Naive thymus-derived CD4-positive, alpha-beta T cell (primary cell): Measurements from ENCODE around the gene ARHGAP21. TPM values are rescaled to one million over a fixed set of nuclear protein-coding genes. Genes with fewer than 3 reads are reported as not detected.

Experiments
- ATAC-seq: fragments of 150-1000 bp; cut with Tn5 transposase; 2 replicates; pipeline ENCODE4 v1.10.0; 2021; ENCODE audit warnings: mild to moderate bottlenecking, moderate library complexity
- CTCF ChIA-PET: fragments of 350-600 bp; sonication (Branson Sonifier 250); formaldehyde crosslinking; loops from one replicate; lab custom pipeline; 2021; ENCODE audit warnings: antibody characterized with exemption; lab: Charles Lee
- POLR2A ChIA-PET: fragments of 350-600 bp; sonication (Branson Sonifier 250); formaldehyde crosslinking; loops from one replicate; lab custom pipeline; 2021; ENCODE audit warnings: antibody characterized with exemption, inconsistent platforms; lab: Charles Lee
- DNase-seq, 9 donors: peaks; one replicate each; pipeline versions ENCODE4 v3.0.0 to v3.0.0-alpha.2; 2020 to 2022; ENCODE audit warnings: mixed read lengths in 1 of 9
- H3K27ac ChIP-seq: one replicate; pipeline ENCODE4 v1.7.0; 2013; ENCODE audit warnings: mild to moderate bottlenecking, low read depth, low read length, moderate library complexity
- H3K27me3 ChIP-seq, 2 donors: one replicate each; pipeline ENCODE4 v1.7.0; 2013; ENCODE audit warnings: low read length in 2 of 2, mild to moderate bottlenecking in 2 of 2, moderate library complexity in 2 of 2; ENCODE audit not compliant: control insufficient read depth in 2 of 2, insufficient read depth in 2 of 2
- H3K36me3 ChIP-seq, 3 experiments: 1 replicate in 2 of 3; 2 replicates in 1 of 3; pipeline ENCODE4 v1.7.0; 2013; ENCODE audit warnings: low read length in 3 of 3, mild to moderate bottlenecking in 3 of 3, moderate library complexity in 1 of 3; ENCODE audit not compliant: insufficient read depth in 3 of 3, control insufficient read depth in 2 of 3
- H3K4me1 ChIP-seq, 2 donors: one replicate each; pipeline ENCODE4 v1.7.0; 2013; ENCODE audit warnings: low read length in 2 of 2, mild to moderate bottlenecking in 2 of 2, moderate library complexity in 1 of 2; ENCODE audit not compliant: control insufficient read depth in 2 of 2, insufficient read depth in 2 of 2
- H3K4me3 ChIP-seq: 2 replicates; pipeline ENCODE4 v1.7.0; 2013; ENCODE audit warnings: mild to moderate bottlenecking, low read length
- H3K9me3 ChIP-seq, 3 experiments: 1 replicate in 2 of 3; 2 replicates in 1 of 3; pipeline ENCODE4 v1.7.0; 2013; ENCODE audit warnings: low read length in 3 of 3; ENCODE audit not compliant: control insufficient read depth in 2 of 3
- H3K27ac Mint-ChIP-seq, 9 donors: one replicate each; pipeline ENCODE4 v1.8.0; 2020 to 2022; ENCODE audit warnings: mixed read lengths in 9 of 9, mild to moderate bottlenecking in 8 of 9, moderate library complexity in 5 of 9, inconsistent platforms in 2 of 9
- H3K27me3 Mint-ChIP-seq, 5 donors: one replicate each; pipeline ENCODE4 v1.8.0; 2021 to 2022; ENCODE audit warnings: mixed read lengths in 5 of 5, mild to moderate bottlenecking in 1 of 5
- H3K36me3 Mint-ChIP-seq, 5 donors: one replicate each; pipeline ENCODE4 v1.8.0; 2020 to 2022; ENCODE audit warnings: mixed read lengths in 5 of 5, mild to moderate bottlenecking in 3 of 5, inconsistent platforms in 1 of 5
- H3K4me1 Mint-ChIP-seq, 7 donors: one replicate each; pipeline ENCODE4 v1.8.0; 2020 to 2022; ENCODE audit warnings: mixed read lengths in 7 of 7, mild to moderate bottlenecking in 3 of 7, inconsistent platforms in 1 of 7
- H3K4me3 Mint-ChIP-seq, 10 donors: one replicate each; pipeline ENCODE4 v1.8.0; 2020 to 2022; ENCODE audit warnings: mild to moderate bottlenecking in 10 of 10, mixed read lengths in 10 of 10, moderate library complexity in 6 of 10, inconsistent platforms in 2 of 10
- H3K9me3 Mint-ChIP-seq, 11 donors: one replicate each; pipeline ENCODE4 v1.8.0; 2020 to 2022; ENCODE audit warnings: mixed read lengths in 11 of 11, mild to moderate bottlenecking in 4 of 11, inconsistent platforms in 1 of 11, moderate library complexity in 1 of 11
- intact Hi-C, 2 donors: fragments of 100-400 bp; cut with micrococcal nuclease; formaldehyde crosslinking; loops; one replicate each; pipeline ENCODE4 v1.15.1; 2023
- polyA plus RNA-seq, 2 donors: library from polyadenylated mRNA; unstranded; fragments of 300-500 nt; fragmentation: Illumina TruSeq; gene quantifications; one replicate each; pipeline ENCODE4 v1.2.3, GENCODE V29; 2021
- total RNA-seq, 6 experiments: library from RNA in 5 of 6; stranded (reverse) in 5 of 6; gene quantifications; 1 replicate in 5 of 6; 2 replicates in 1 of 6; pipeline ENCODE4 v1.2.3 and lab custom pipeline; 2021 to 2026

ARHGAP21 gene
- total and polyA plus RNA-seq, 7 experiments from 2014 or later = 9.5 to 40.0 (median 32.9) TPM

DNA sequence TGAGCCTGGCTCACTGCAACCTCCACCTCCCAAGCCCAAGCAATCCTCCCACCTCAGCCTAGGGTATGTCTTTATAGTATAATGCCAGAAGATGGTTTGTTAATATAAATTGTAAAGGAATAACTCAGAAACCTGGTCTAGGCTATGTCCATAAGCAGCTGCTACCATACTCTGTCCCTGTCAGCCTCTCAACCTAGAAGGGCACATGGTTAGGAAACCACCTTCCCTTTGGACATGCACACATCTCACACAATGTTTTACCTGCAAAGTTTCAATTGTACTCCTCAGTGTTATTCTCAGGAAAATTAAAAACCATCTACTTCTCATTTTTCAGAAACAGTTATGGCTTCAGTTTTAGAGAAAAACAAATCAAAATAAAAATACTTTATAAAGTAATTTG lies 40.1 kb downstream of the ARHGAP21 start:
- Histone ChIP-seq H3K27me3 (no peaks in the 10 kb centered on the region), H3K36me3 (no peaks in the 10 kb centered on the region), H3K27ac (no peak overlapping the region), H3K4me3 (no peak overlapping the region), H3K4me1 (no peaks in the 10 kb centered on the region), H3K9me3 (no peaks in the 10 kb centered on the region)
- no peak for DNase-seq
- peaks cover 2 to 9% (median 7%) of the 10 kb centered on the region in 7 donors for H3K4me1 Mint-ChIP-seq
- ChIA-PET POLR2A (no interaction called here), CTCF (no interaction called here)
- no peak for ATAC-seq
- H3K27me3 Mint-ChIP-seq = no peaks in the 10 kb centered on the region
- peaks cover 0 to 8% (median 0%) of the 10 kb centered on the region in 5 donors for H3K36me3 Mint-ChIP-seq
- intact Hi-C loops = no loop called here
- no peak overlapping the region for H3K27ac Mint-ChIP-seq
- H3K4me3 Mint-ChIP-seq = no peak overlapping the region
- peaks cover 0 to 5% (median 0%) of the 10 kb centered on the region in 11 donors for H3K9me3 Mint-ChIP-seq

DNA sequence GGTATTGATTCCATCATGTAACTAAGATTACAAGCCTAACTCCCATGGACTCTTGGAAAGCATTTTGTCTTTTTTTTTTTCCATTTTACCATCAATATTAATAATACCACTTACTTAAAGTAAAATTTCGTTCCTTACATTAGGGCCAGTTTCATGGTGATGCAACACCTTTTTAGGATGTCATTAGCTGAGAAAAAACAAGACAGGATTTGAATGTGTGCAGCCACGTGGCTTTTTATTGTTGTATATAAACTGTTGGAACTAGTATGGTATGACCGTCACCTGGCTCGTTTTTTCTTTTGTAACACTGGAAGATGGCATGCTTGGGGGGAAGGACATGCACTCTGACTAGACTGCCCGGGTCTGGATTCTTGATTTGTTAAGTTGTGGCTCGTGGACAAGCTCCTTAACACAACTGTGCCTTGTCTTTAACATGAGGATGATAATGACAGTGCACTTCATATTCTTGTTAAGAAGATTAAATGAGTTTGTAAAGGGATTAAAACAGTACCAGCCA lies 42.1 kb downstream of the ARHGAP21 start:
- peaks cover 0 to 7% (median 0%) of the 10 kb centered on the region in 7 donors for H3K4me1 Mint-ChIP-seq

DNA sequence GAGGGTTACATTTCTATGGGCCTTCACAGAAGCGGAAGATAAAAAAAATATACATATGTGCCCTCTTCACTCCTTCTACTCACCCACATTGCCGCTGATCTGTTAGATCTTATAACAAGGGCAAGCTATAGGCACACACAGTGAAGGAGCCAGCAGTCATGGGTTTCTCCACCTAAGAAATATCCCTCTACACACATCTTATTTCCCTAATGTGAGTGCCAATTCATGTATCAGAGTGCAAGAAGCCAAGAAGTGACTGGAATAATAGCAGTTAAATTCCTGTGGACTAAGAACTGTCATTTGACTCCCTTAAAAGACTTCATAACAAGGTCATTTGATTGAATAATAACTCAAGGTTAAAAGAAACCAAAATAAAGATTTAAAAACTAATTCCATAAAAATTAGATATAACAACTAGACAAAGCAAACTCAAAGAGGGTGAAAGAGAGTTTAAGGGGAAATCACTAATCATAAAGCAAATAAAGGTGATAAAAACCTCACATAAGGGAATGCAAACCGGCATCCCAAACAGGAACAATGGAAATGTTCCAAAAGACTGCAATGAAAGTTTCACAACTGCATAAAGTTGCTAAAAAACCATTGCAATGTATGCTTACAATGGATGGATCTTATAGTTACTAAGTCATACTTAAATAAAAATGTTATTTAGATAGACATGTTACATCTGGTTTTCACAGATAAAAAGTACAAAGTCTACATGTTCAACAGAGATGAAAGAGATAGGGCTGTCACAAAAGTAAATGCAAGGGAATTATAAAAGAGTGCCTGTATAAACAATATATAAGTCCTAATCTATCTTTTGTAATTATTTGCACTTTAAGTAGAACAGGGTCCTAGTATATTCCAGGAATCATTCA lies 42.8 kb downstream of the ARHGAP21 start:
- Mint-ChIP-seq H3K9me3 (peaks cover 0 to 9% (median 2%) of the 10 kb centered on the region in 11 donors), H3K27me3 (no peaks in the 10 kb centered on the region), H3K36me3 (peaks cover 0 to 12% (median 0%) of the 10 kb centered on the region in 5 donors), H3K4me1 (peaks cover 0 to 9% (median 0%) of the 10 kb centered on the region in 7 donors), H3K4me3 (no peak overlapping the region), H3K27ac (no peak overlapping the region)
- Histone ChIP-seq H3K27me3 (no peaks in the 10 kb centered on the region), H3K27ac (no peak overlapping the region), H3K4me3 (no peak overlapping the region), H3K4me1 (no peaks in the 10 kb centered on the region), H3K36me3 (no peaks in the 10 kb centered on the region), H3K9me3 (no peaks in the 10 kb centered on the region)
- no peak for DNase-seq
- intact Hi-C loops = no loop called here
- ATAC-seq = no peak
- ChIA-PET POLR2A (no interaction called here), CTCF (interaction anchor here (0.8 kb wide), 1 partner anchor 34 kb away, joined by 3 read pairs; no protein-coding TSS in a partner anchor)

More for the DNA sequence above, 42.1 kb downstream of the ARHGAP21 start:
- DNase-seq = no peak
- no peaks in the 10 kb centered on the region for H3K36me3 ChIP-seq
- no peaks in the 10 kb centered on the region for H3K27me3 ChIP-seq
- no peak overlapping the region for H3K4me3 Mint-ChIP-seq
- intact Hi-C loops = no loop called here
- CTCF ChIA-PET = no interaction called here
- no peak overlapping the region for H3K4me3 ChIP-seq
- no peaks in the 10 kb centered on the region for H3K4me1 ChIP-seq
- no peak overlapping the region for H3K27ac Mint-ChIP-seq
- H3K9me3 ChIP-seq = no peaks in the 10 kb centered on the region
- peaks cover 0 to 12% (median 0%) of the 10 kb centered on the region in 5 donors for H3K36me3 Mint-ChIP-seq
- peaks cover 0 to 9% (median 2%) of the 10 kb centered on the region in 11 donors for H3K9me3 Mint-ChIP-seq
- no peak overlapping the region for H3K27ac ChIP-seq
- ATAC-seq = no peak
- POLR2A ChIA-PET = no interaction called here
- no peaks in the 10 kb centered on the region for H3K27me3 Mint-ChIP-seq

DNA sequence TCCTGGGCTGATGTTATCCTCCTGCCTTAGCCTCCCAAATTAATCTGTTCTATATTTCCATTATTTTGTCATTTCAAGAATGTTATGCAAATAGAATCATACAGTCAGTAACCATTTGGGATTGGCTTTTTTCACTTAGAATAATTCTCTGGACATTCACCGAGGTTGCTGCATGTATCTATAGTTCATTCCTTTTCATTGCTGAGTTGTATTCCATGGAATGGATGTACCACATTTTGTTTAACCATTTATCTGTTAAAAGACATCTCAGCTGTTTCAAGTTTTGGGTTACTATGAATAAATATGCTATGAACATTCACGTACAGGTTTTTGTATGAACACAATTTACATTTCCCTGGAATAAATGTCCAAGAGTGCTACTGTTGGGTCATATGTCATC lies 44.9 kb downstream of the ARHGAP21 start:
- Histone ChIP-seq H3K4me1 (no peaks in the 10 kb centered on the region), H3K27me3 (no peaks in the 10 kb centered on the region), H3K27ac (no peak overlapping the region), H3K4me3 (no peak overlapping the region), H3K36me3 (no peaks in the 10 kb centered on the region), H3K9me3 (no peaks in the 10 kb centered on the region)
- H3K36me3 Mint-ChIP-seq = peaks cover 0 to 10% (median 0%) of the 10 kb centered on the region in 5 donors
- H3K27me3 Mint-ChIP-seq = no peaks in the 10 kb centered on the region
- H3K27ac Mint-ChIP-seq = no peak overlapping the region
- ChIA-PET POLR2A (no interaction called here), CTCF (no interaction called here)
- ATAC-seq (no peak), DNase-seq (no peak)
- peaks cover 0 to 9% (median 2%) of the 10 kb centered on the region in 11 donors for H3K9me3 Mint-ChIP-seq
- H3K4me1 Mint-ChIP-seq = peaks cover 0 to 9% (median 0%) of the 10 kb centered on the region in 7 donors
- no peak overlapping the region for H3K4me3 Mint-ChIP-seq
- intact Hi-C loops = no loop called here

DNA sequence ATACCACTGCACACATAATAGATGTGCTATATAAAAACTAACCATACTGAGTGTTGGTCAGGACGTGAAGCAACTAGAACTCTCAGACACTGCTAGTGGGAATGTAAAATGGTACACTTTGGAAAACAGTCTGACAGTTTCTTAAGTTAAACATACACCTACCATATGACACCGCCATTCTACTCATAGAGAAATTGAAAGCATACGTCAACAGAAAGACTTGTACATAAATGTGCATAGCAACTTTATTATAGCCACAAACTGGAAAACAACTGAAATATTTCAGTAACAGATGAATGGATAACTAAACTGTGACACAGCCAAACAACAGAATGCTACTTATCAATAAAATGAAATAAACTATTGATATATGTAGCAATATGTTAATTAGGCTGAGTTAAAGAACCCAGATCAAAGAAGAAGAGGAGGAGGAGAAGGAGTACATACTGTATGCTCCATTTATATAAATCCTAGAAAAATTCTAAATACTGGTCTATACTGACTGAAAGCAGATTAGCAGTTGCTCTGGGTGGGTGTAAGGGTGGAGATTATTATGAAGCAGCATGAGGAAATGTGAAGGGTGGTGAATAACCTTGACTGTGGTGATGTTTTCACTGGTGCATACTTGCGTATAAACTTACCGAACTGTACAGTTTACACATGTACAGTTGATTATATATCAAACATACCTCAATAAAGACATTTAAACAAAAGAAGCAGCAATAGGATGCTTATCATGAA lies 48.6 kb downstream of the ARHGAP21 start:
- no peaks in the 10 kb centered on the region for H3K27me3 Mint-ChIP-seq
- peaks cover 0 to 9% (median 2%) of the 10 kb centered on the region in 11 donors for H3K9me3 Mint-ChIP-seq
- Histone ChIP-seq H3K36me3 (no peaks in the 10 kb centered on the region), H3K9me3 (no peaks in the 10 kb centered on the region), H3K4me3 (no peak overlapping the region), H3K27me3 (no peaks in the 10 kb centered on the region), H3K4me1 (no peaks in the 10 kb centered on the region), H3K27ac (no peak overlapping the region)
- H3K36me3 Mint-ChIP-seq = peaks cover 0 to 15% (median 0%) of the 10 kb centered on the region in 5 donors
- ChIA-PET POLR2A (no interaction called here), CTCF (no interaction called here)
- DNase-seq = no peak
- no peak overlapping the region for H3K4me3 Mint-ChIP-seq
- intact Hi-C loops = no loop called here
- H3K27ac Mint-ChIP-seq = no peak overlapping the region
- peaks cover 0 to 12% (median 3%) of the 10 kb centered on the region in 7 donors for H3K4me1 Mint-ChIP-seq
- no peak for ATAC-seq

DNA sequence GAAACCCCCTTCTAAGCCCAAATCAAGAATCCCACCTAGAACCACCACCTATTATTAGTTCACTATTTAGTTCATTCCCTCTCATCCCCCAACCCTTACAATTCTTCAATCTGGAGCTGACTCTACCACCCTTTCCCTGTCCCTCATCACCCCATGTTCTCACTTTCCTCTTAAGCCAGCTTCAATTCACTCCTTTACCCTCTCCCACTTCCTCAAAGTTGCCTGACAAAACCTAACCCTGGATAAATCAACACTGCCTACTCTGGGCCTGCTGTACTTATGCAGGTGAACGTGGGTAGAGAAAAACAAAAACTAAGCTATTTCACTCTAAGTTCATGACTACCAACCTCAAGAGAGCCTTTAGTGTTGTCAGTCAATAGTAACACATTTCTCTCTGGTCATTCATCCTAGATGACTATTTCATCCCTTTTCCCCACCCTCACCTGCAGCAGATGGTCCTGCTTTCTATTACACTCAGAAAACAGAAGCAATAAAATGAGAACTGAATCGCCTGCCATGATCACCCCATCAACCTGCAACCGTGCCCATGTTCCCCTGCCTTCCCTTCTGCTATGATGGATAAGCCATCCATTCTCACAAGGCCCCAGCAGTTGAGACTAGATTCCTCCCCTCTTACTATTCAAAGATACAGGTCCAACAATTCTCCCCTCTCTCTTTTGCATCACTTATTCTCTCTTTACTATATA lies 52.6 kb downstream of the ARHGAP21 start:
- H3K4me1 ChIP-seq = no peaks in the 10 kb centered on the region
- POLR2A ChIA-PET = interaction anchor here (0.6 kb wide), 1 partner anchor 9 kb away, joined by 9 read pairs; no protein-coding TSS in a partner anchor
- no peaks in the 10 kb centered on the region for H3K9me3 ChIP-seq
- no peaks in the 10 kb centered on the region for H3K27me3 ChIP-seq
- CTCF ChIA-PET = interaction anchor here (0.6 kb wide), 1 partner anchor 389 kb away, joined by 3 read pairs; no protein-coding TSS in a partner anchor
- no peak overlapping the region for H3K27ac ChIP-seq
- peaks cover 0 to 12% (median 3%) of the 10 kb centered on the region in 7 donors for H3K4me1 Mint-ChIP-seq
- no peaks in the 10 kb centered on the region for H3K9me3 Mint-ChIP-seq
- DNase-seq = no peak
- H3K4me3 ChIP-seq = no peak overlapping the region
- intact Hi-C loops = no loop called here
- no peaks in the 10 kb centered on the region for H3K27me3 Mint-ChIP-seq
- no peak for ATAC-seq
- peaks cover 0 to 13% (median 0%) of the 10 kb centered on the region in 5 donors for H3K36me3 Mint-ChIP-seq
- H3K4me3 Mint-ChIP-seq = no peak overlapping the region
- no peaks in the 10 kb centered on the region for H3K36me3 ChIP-seq
- peak overlapping the region in 1 of 9 donors; percentile 23 for H3K27ac Mint-ChIP-seq
